ENCODE data around the gene SLC14A1. TPM values are rescaled to one million over a fixed set of nuclear protein-coding genes. Genes with fewer than 3 reads are reported as not detected.

The SLC14A1 gene
- polyA plus RNA-seq, 1 donor from 2014 or later = not detected

GRCh38 chr18:45724601-45725000, 620 bp downstream of the SLC14A1 start:
- Histone ChIP-seq H3K27ac (ENCODE audit: low read length) (no peak overlapping the region), H3K4me3 (ENCODE audit: low read length) (no peak overlapping the region), H3K9me2 (ENCODE audit: insufficient read depth, low read length) (no peaks in the 10 kb centered on the region), H3F3A (ENCODE audit: insufficient read depth, low read length, poor library complexity, severe bottlenecking) (no peaks in the 10 kb centered on the region), H3K9ac (ENCODE audit: low read length) (no peak overlapping the region), H2AFZ (ENCODE audit: low read depth, low read length) (no peak overlapping the region), H3K79me2 (replicated peaks; ENCODE audit: insufficient read depth, low read length) (no peaks in the 10 kb centered on the region), H3K9me3 (ENCODE audit: low read length) (no peaks in the 10 kb centered on the region), H3K36me3 (ENCODE audit: insufficient read depth, low read length) (no peaks in the 10 kb centered on the region), H4K20me1 (ENCODE audit: insufficient read depth) (no peaks in the 10 kb centered on the region), H3K4me2 (ENCODE audit: low read length) (no peak overlapping the region), H3K27me3 (ENCODE audit: insufficient read depth, low read depth, low read length) (no peaks in the 10 kb centered on the region)
- TF ChIP-seq MXI1 (conservative IDR thresholded peaks at IDR 0.05; ENCODE audit: poor library complexity, severe bottlenecking) (no peak), REST (IDR thresholded peaks at IDR 0.05; ENCODE audit: borderline replicate concordance) (no peak), CTCF (IDR thresholded peaks at IDR 0.05; ENCODE audit: poor library complexity, severe bottlenecking) (no peak), EP300 (conservative IDR thresholded peaks at IDR 0.05; ENCODE audit: poor library complexity, severe bottlenecking) (no peak), RAD21 (conservative IDR thresholded peaks at IDR 0.05) (no peak), SMC3 (conservative IDR thresholded peaks at IDR 0.05; ENCODE audit: poor library complexity) (no peak), EZH2 (IDR thresholded peaks at IDR 0.05; ENCODE audit: borderline replicate concordance, insufficient read depth, low read length, poor library complexity, severe bottlenecking) (no peak), POLR2AphosphoS5 (IDR thresholded peaks at IDR 0.05) (no peak), TAF1 (IDR thresholded peaks at IDR 0.05; ENCODE audit: low read depth) (no peak)

DNA sequence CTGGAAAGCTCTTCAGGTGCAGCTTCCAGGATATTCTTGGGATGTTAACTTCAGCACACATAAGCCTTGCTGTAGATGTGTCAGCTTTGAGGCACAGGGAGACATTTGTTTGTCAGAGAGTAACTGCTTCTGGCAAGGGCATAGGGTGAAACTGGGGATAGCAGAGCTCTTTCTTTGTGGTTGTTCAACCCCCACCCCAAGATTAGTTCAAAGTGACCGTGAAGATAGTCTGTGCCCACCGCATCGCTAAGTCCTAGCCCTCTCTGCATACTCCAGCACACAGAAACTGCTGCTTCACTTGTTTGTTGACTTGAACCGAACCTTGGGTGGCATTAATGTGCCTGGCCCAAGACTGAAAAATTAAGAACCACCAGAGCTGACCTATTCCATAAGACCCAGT, 1.4 kb downstream of the SLC14A1 start:
- no peaks in the 10 kb centered on the region for H3F3A ChIP-seq (ENCODE audit: insufficient read depth, low read length, poor library complexity, severe bottlenecking)

More for the DNA sequence above, 1.4 kb downstream of the SLC14A1 start:
- TF ChIP-seq EP300 (conservative IDR thresholded peaks at IDR 0.05; ENCODE audit: poor library complexity, severe bottlenecking) (no peak), TAF1 (IDR thresholded peaks at IDR 0.05; ENCODE audit: low read depth) (no peak), POLR2AphosphoS5 (IDR thresholded peaks at IDR 0.05) (no peak), REST (IDR thresholded peaks at IDR 0.05; ENCODE audit: borderline replicate concordance) (no peak), RAD21 (conservative IDR thresholded peaks at IDR 0.05) (no peak), EZH2 (IDR thresholded peaks at IDR 0.05; ENCODE audit: borderline replicate concordance, insufficient read depth, low read length, poor library complexity, severe bottlenecking) (no peak), CTCF (IDR thresholded peaks at IDR 0.05; ENCODE audit: poor library complexity, severe bottlenecking) (no peak), MXI1 (conservative IDR thresholded peaks at IDR 0.05; ENCODE audit: poor library complexity, severe bottlenecking) (no peak), SMC3 (conservative IDR thresholded peaks at IDR 0.05; ENCODE audit: poor library complexity) (no peak)
- Histone ChIP-seq H3K4me2 (ENCODE audit: low read length) (no peak overlapping the region), H3K36me3 (ENCODE audit: insufficient read depth, low read length) (no peaks in the 10 kb centered on the region), H3K27ac (ENCODE audit: low read length) (no peak overlapping the region), H3K27me3 (ENCODE audit: insufficient read depth, low read depth, low read length) (no peaks in the 10 kb centered on the region), H3K4me3 (ENCODE audit: low read length) (no peak overlapping the region), H4K20me1 (ENCODE audit: insufficient read depth) (no peaks in the 10 kb centered on the region), H3K9me3 (ENCODE audit: low read length) (no peaks in the 10 kb centered on the region), H2AFZ (ENCODE audit: low read depth, low read length) (no peak overlapping the region), H3K79me2 (replicated peaks; ENCODE audit: insufficient read depth, low read length) (no peaks in the 10 kb centered on the region), H3K9me2 (ENCODE audit: insufficient read depth, low read length) (no peaks in the 10 kb centered on the region), H3K9ac (ENCODE audit: low read length) (no peak overlapping the region)

All from neural cell (in vitro differentiated cells).